Mucosa of stomach (tissue), 1 donor: ENCODE measurements around the gene PIK3CB.
"Not testable (repeated sequence)": the region's sequence is repeated elsewhere in the genome, so short reads cannot be mapped to it uniquely, and the experiment has no call there.

Experiments used
- H3K27me3 ChIP-seq: one replicate; pipeline ENCODE4 v1.7.0; 2013; ENCODE audit warnings: mild to moderate bottlenecking, low read length; ENCODE audit not compliant: control insufficient read depth, insufficient read depth
- H3K36me3 ChIP-seq: one replicate; pipeline ENCODE4 v1.7.0; 2013; ENCODE audit warnings: low read length; ENCODE audit not compliant: control insufficient read depth, insufficient read depth
- H3K4me1 ChIP-seq: one replicate; pipeline ENCODE4 v1.7.0; 2013; ENCODE audit warnings: mild to moderate bottlenecking, low read length; ENCODE audit not compliant: control insufficient read depth, insufficient read depth
- H3K4me3 ChIP-seq: one replicate; pipeline ENCODE4 v1.7.0; 2013; ENCODE audit warnings: low read length
- H3K9ac ChIP-seq: one replicate; pipeline ENCODE4 v1.7.0; 2013; ENCODE audit warnings: mild to moderate bottlenecking, low read length, moderate library complexity
- H3K9me3 ChIP-seq: one replicate; pipeline ENCODE4 v1.7.0; 2013; ENCODE audit warnings: mild to moderate bottlenecking, low read length, moderate library complexity; ENCODE audit not compliant: control insufficient read depth
- donor health status: Pancreatic carcinoma.

The PIK3CB gene

DNA sequence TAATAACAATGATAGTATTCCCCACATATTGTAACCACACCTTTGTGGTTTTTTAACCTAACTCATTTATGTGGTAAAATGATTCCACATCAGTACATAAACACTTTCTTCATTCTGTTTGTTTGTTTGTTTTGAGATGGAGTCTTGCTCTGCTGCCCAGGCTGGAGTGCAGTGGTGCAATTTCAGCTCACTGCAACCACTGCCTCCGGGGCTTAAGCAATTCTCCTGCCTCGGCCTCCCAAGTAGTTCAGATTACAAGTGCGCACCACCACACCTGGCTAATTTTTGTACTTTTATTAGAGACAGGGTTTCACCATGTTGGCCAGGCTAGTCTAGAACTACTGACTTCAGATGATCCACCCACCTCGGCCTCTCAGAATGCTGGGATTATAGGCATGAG lies 14.3 kb downstream of the PIK3CB start:
- not testable (repeated sequence) for H3K4me1 ChIP-seq, H3K4me3 ChIP-seq, H3K9me3 ChIP-seq, H3K27me3 ChIP-seq, H3K9ac ChIP-seq, H3K36me3 ChIP-seq

DNA sequence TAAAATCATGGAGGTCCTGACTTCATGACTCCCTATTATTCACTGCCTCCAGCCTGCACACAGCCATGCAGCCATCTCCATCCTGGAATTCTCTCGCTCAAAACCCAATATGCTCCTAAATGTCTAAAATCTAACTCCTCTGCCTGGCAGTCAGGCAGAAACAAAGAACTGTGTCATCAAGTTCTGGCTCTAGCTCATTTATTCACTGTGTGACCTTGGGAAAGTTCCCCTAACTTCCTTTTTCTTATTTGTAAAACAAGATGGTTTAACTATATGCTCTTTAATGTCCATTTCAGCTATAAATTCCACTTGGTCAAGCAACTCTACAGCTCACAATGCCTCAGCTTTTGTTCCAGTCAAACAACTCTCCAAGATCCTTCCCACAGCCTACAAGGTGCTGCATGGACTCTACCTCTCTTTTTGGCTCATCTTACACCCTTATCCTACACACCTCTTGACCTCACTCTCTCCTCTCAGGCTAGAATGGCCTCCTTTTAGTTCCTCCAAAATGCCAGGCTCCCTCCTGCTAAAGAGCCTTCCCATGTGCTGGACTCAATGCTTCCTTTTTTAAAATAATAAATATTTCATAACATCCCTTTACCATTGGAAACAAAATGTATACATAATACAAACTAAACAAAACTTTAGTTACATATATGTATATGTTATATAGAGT lies 16.4 kb downstream of the PIK3CB start:
- H3K36me3 ChIP-seq: no peaks in the 10 kb centered on the region
- H3K4me1 ChIP-seq: peaks cover 6% of the 10 kb centered on the region
- H3K27me3 ChIP-seq: no peaks in the 10 kb centered on the region
- no peak overlapping the region for H3K4me3 ChIP-seq
- H3K9ac ChIP-seq: no peak overlapping the region
- no peaks in the 10 kb centered on the region for H3K9me3 ChIP-seq

DNA sequence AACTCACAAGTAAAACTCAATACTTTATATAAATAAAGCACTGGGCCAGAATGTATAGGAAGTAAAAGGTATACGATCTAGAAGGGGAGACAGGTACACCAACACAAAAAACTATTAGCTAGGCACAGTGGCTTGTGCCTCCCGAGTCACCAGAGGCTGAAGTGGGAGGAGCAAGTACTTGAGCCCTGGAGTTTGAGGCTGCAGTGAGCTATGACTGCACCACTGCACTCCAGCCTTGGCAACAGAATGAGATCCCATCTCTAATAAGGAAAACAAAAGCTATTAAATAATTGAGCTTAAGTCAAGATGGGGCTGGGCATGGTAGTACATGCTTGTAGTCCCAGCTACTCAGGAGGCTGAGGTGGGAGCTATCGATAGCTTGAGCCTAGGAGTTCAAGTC lies 17.0 kb downstream of the PIK3CB start:
- Histone ChIP-seq H3K27me3 (no peaks in the 10 kb centered on the region), H3K4me3 (no peak overlapping the region), H3K9ac (no peak overlapping the region), H3K4me1 (peaks cover 6% of the 10 kb centered on the region), H3K9me3 (no peaks in the 10 kb centered on the region), H3K36me3 (no peaks in the 10 kb centered on the region)

DNA sequence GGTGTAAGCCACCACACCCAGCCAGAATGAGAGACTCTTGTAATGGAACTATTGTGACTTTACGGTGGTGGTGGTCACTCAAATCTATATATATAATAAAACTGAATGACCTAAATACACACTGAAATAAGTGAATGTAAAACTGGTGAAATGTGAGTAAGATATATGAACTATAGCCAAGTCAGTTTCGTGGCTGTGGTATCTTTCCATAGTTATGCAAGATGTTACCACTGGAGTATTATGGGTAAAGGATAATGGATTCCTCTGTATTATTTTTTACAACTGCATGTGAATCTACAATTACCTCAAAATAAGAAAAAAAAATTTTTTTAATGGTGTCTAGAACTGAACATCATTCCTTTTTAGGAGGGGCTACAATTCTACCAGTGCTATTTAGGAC lies 21.9 kb downstream of the PIK3CB start:
- Histone ChIP-seq H3K27me3 (no peaks in the 10 kb centered on the region), H3K9ac (no peak overlapping the region), H3K4me3 (no peak overlapping the region), H3K4me1 (peaks cover 12% of the 10 kb centered on the region), H3K36me3 (no peaks in the 10 kb centered on the region), H3K9me3 (no peaks in the 10 kb centered on the region)

DNA sequence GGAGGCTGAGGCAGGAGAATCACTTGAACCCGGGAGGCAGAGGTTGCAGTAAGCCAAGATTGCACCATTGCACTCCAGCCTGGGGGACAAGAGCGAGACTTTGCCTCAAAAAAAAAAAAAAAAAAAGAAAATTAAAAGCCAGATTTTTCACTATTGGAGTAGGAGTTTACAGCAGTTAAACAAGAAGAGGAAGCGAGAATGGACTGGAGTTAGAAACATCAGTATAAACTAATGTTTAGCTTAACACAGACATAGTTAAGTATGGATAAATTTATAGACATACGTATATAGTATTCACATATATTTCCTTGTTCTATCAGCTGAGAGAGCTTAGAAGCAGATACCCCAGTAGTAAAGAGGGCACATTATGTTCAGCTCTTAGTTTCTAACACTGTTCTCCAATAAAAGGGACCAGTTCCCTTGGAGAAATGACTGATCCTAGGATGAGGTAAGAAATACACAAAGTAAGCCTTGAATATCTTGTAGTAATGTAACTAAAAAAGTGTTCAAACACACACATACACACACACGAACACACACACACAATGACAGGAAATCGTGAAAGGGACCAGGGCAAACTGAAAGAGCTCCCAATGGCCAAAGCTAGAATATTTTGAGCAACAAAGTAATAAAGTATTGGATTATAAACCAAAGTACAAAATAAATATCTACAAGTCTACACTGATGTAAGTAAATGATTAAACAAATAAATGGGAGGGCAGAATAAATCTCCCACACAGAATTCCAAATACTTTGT lies 25.1 kb downstream of the PIK3CB start:
- peaks cover 8% of the 10 kb centered on the region for H3K4me1 ChIP-seq
- no peaks in the 10 kb centered on the region for H3K36me3 ChIP-seq
- no peaks in the 10 kb centered on the region for H3K27me3 ChIP-seq
- H3K4me3 ChIP-seq: no peak overlapping the region
- H3K9ac ChIP-seq: no peak overlapping the region
- no peaks in the 10 kb centered on the region for H3K9me3 ChIP-seq

DNA sequence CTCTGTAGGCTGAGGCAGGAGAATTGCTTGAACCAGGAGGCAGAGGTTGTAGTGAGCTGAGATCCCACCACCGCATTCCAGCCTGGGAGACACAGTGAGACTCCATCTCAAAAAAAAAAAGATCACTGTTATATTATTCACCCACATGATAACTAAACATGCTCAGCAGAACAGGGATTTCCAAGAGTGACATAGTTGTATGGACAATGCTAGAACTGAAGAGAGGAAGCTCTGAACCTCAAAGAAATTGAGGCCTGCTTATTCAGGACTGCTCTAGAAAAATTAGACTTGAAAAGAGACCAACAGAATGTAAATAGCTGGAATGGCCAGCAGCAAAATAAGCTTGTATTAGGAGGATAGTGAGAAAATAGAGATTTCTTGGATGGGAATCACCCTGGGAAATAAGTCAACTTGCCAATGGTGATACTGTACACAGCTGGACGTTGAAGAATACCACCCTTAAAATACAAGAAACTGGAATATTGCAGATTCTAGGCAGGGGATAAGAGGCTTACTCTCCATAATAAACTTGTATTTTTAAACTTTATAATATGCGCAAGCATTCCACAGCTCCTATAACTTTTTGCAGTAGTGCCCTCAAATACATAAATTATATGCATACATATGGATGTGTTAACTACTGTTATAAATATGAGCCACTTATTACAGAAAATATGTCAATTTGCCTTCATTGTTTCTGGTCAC lies 28.2 kb downstream of the PIK3CB start:
- Histone ChIP-seq H3K27me3 (no peaks in the 10 kb centered on the region), H3K36me3 (no peaks in the 10 kb centered on the region), H3K4me3 (no peak overlapping the region), H3K9ac (no peak overlapping the region), H3K4me1 (peaks cover 8% of the 10 kb centered on the region), H3K9me3 (no peaks in the 10 kb centered on the region)

DNA sequence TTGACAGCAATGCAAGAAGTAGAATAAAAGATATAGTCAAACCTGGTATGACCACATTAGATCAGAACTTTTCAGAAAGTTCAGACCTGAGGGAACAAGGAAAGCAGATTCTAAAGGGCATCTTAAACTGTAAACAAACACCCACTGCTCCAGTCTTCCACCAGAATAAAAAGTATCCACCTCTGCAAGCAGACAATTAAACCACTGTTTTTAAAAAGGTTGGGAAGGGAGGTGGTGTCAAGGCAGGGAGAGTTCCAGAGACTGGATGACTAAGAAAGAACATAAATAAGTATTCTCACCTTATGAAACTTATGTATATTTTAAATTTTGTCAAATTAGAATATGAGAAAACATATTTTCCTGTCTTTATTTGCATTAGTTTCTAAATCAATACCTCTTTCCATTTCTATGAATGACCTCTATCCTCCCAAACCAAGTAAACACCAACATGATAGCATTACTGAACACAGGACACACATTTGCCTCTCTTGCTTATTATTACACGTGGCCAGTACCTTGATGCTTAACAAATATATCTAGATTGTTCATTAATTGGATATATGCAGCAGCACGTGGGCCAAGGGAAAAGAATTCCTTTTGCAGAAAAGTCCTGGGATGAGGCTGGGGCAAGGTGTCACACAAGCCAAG lies 31.6 kb downstream of the PIK3CB start:
- H3K36me3 ChIP-seq: no peaks in the 10 kb centered on the region
- no peaks in the 10 kb centered on the region for H3K9me3 ChIP-seq
- no peak overlapping the region for H3K9ac ChIP-seq
- H3K4me3 ChIP-seq: no peak overlapping the region
- no peaks in the 10 kb centered on the region for H3K27me3 ChIP-seq
- H3K4me1 ChIP-seq: no peaks in the 10 kb centered on the region

DNA sequence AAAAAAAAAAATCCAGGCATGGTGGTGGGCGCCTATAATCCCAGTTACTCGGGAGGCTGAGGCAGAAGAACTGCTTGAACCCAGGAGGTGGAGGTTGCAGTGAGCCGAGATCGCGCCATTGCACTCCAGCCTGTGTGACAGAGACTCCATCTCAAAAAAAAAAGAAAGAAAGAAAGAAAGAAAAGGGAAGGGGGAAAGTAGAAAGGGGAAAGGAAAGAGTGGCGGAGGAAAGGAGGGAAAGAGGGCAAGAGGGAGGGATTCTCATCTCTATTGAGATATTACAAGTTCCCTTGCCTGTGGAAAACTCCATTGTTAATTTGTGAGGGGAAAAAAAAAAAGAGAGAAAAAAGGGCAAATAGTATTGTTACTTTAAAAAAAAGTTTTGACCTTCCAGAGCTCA lies 32.5 kb downstream of the PIK3CB start:
- not testable (repeated sequence) for H3K9me3 ChIP-seq, H3K4me1 ChIP-seq, H3K36me3 ChIP-seq, H3K9ac ChIP-seq, H3K27me3 ChIP-seq, H3K4me3 ChIP-seq

DNA sequence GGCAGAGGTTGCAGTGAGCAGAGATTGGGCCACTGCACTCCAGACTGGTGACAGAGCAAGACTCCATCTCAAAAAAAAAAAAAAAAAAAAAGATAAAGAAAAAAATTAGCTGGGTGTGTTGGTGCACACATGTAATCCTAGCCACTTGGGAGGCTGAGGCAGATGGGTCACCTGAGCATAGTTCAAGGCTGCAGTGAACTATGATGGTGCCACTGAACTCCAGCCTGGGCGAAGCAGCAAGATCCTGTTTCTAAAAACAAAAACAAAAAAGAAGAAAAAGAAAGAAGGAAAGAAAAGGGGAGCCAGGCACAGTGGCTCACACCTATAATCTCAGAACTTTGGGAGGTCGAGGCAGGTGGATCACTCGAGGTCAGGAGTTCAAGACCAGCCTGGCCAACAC lies 32.9 kb downstream of the PIK3CB start:
- Histone ChIP-seq H3K4me3 (no peak overlapping the region), H3K9me3 (no peaks in the 10 kb centered on the region), H3K9ac (no peak overlapping the region), H3K27me3 (no peaks in the 10 kb centered on the region), H3K36me3 (no peaks in the 10 kb centered on the region), H3K4me1 (no peaks in the 10 kb centered on the region)

DNA sequence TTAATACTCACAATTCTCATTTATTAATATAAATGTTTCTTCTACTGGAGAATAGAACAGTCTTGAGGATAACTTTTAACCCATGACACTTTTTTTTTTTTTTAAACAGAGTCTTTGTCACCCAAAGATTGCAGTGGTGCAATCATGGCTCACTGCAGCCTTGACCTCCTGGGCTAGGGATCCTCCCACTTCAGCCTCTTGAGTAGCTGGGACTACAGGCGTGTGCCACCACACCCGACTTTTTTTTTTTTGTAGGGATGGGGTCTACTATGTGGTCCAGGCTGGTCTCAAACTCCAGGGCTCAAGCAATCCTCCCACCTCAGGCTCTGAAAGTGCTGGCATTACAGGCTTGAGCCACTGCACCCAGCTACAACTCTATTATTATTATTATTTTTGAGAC lies 34.5 kb downstream of the PIK3CB start:
- no peaks in the 10 kb centered on the region for H3K9me3 ChIP-seq
- H3K27me3 ChIP-seq: no peaks in the 10 kb centered on the region
- no peaks in the 10 kb centered on the region for H3K4me1 ChIP-seq
- H3K36me3 ChIP-seq: no peaks in the 10 kb centered on the region
- no peak overlapping the region for H3K4me3 ChIP-seq
- no peak overlapping the region for H3K9ac ChIP-seq

DNA sequence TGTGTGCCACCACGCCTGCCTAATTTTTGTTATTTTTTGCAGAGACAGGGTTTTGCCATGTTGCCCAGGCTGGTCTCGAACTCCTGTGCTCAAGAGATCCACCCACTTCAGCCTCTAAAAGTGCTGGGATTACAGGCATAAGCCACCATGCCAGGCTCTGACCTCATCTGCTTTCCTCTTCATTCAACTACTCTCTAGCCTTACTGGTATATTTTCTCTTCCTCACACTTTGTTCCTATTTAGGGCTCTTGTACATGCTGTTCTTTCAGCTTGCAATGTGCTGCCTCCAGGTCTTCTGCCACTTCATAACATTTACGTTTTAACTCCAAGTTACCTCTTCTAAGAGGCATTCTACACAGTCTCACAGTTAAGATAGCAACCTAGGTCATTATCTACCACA lies 34.9 kb downstream of the PIK3CB start:
- no peaks in the 10 kb centered on the region for H3K9me3 ChIP-seq
- H3K27me3 ChIP-seq: no peaks in the 10 kb centered on the region
- no peak overlapping the region for H3K4me3 ChIP-seq
- H3K36me3 ChIP-seq: no peaks in the 10 kb centered on the region
- no peak overlapping the region for H3K9ac ChIP-seq
- H3K4me1 ChIP-seq: no peaks in the 10 kb centered on the region

DNA sequence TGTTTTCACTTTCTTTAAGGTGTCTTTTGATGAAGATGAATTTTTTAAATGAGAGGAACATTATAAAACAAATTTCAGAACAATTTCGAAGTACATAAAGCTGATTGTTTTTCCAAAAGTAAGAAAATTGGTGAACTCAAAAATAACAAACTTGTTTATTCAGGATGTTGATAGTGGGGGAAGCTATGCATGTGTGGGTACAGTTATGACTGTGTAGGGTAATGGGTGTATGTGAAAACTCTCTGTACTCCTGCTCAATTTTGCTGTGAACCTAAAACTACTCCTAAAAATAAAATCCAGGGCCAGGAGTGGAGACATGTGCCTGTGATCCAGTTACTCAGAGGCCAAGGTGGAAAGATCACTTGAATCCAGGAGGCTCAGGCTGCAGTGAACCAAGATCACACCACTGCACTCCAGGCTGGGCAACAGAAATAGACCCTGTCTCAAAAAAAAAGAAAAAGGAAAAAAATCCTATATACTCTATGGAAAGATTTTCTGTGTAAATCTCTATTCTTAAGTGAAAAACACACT lies 37.2 kb downstream of the PIK3CB start:
- no peak overlapping the region for H3K4me3 ChIP-seq
- no peaks in the 10 kb centered on the region for H3K36me3 ChIP-seq
- no peak overlapping the region for H3K9ac ChIP-seq
- H3K4me1 ChIP-seq: no peaks in the 10 kb centered on the region
- H3K9me3 ChIP-seq: no peaks in the 10 kb centered on the region
- H3K27me3 ChIP-seq: no peaks in the 10 kb centered on the region
